BE2C (cell line): ENCODE measurements around the gene SOX13.

Experiments
- DNase-seq: peaks from one replicate; pipeline ENCODE4 v3.0.0-alpha.2; 2020
- H3K27me3 ChIP-seq: fragments of 250-450 bp; sonication (Bioruptor Pico); 2 replicates; pipeline ENCODE4 v1.5.1; 2020; ENCODE audit warnings: mild to moderate bottlenecking
- H3K36me3 ChIP-seq: fragments of 250-450 bp; sonication (Bioruptor Pico); 2 replicates; pipeline ENCODE4 v1.5.1; 2020; ENCODE audit warnings: mild to moderate bottlenecking
- H3K4me1 ChIP-seq: fragments of 250-450 bp; sonication (Bioruptor Pico); 2 replicates; pipeline ENCODE4 v1.5.1; 2020
- H3K4me3 ChIP-seq: 2 replicates; pipeline ENCODE4 v1.5.1; 2011; ENCODE audit warnings: low read depth, low read length
- H3K9me3 ChIP-seq: fragments of 250-450 bp; sonication (Bioruptor Pico); 2 replicates; pipeline ENCODE4 v1.5.1; 2020
- TF ChIP-seq, protein P1 (sequence below): IDR thresholded peaks from 2 replicates; pipeline ENCODE4 v1.5.1; 2012; ENCODE audit warnings: mild to moderate bottlenecking, low read depth, low read length

Gene SOX13

DNA sequence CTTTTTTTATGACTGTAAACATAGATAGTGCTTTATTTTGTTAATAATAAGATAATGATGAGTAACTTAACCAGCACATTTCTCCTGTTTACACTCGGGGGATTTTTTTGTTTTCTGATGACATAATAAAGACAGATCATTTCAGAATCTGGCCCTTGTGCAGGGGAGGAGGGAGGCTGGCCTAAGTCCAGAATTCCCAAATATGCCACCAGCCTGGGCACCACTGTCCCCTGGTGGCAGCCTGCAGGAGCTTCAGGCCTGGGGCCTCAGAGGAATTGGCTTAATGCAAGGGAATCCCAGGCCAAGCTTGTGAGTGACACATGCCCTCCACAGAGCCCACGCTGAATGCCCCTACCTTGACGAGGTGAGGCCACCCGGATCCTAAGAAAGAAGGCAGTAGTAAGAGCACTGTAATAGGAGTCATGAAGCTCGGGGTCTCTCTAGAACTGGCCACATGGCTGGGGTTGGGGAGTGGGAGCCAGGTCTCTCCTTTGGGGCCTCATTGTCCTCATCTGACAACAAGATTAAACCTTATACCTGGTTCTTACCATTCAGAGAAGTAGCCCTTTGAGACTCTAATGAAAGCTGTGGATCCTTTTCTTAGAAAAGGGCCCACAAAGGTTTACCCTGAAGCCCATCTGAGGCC, 54.8 kb downstream of the SOX13 start:
- Histone ChIP-seq H3K36me3 (no peaks in the 10 kb centered on the region), H3K4me3 (no peak overlapping the region)
- TF ChIP-seq, protein P1, sequence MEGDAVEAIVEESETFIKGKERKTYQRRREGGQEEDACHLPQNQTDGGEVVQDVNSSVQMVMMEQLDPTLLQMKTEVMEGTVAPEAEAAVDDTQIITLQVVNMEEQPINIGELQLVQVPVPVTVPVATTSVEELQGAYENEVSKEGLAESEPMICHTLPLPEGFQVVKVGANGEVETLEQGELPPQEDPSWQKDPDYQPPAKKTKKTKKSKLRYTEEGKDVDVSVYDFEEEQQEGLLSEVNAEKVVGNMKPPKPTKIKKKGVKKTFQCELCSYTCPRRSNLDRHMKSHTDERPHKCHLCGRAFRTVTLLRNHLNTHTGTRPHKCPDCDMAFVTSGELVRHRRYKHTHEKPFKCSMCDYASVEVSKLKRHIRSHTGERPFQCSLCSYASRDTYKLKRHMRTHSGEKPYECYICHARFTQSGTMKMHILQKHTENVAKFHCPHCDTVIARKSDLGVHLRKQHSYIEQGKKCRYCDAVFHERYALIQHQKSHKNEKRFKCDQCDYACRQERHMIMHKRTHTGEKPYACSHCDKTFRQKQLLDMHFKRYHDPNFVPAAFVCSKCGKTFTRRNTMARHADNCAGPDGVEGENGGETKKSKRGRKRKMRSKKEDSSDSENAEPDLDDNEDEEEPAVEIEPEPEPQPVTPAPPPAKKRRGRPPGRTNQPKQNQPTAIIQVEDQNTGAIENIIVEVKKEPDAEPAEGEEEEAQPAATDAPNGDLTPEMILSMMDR = peak; percentile 99

DNA sequence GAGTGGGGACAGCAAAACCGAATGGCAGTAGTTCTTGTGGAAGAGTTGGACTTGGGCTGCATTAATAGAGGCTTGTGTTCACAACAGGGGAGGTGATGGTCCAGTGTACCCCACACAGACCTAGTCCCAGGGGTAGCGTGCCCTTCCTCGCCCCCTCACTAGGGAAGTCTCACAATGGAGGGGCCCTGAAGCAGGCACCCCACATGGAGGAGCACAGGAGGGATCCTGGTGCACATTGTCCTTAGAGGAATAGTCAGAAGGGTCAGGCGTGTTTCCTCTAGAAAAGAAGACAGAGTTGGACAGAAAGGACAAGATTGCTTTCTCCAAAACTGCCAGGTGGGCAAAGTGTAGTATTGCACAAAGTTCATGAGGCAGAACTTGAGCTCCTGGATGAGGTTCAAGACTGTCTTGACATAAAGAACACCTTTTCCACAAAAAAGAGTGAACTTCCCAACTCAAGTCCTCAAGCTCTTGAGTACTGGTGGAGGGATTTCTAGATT, 55.6 kb downstream of the SOX13 start:
- no peaks in the 10 kb centered on the region; the same call in 1 of the 2 replicates for H3K27me3 ChIP-seq
- peak overlapping the region; percentile 61 for H3K4me3 ChIP-seq
- H3K9me3 ChIP-seq = no peaks in the 10 kb centered on the region
- peaks cover 15% of the 10 kb centered on the region for H3K4me1 ChIP-seq
- DNase-seq = no peak
- TF ChIP-seq, protein P1 = no peak
- no peaks in the 10 kb centered on the region for H3K36me3 ChIP-seq

More for the DNA sequence above, 54.8 kb downstream of the SOX13 start:
- Histone ChIP-seq H3K27me3 (no peaks in the 10 kb centered on the region; the same call in 1 of the 2 replicates), H3K9me3 (no peaks in the 10 kb centered on the region), H3K4me1 (peaks cover 15% of the 10 kb centered on the region)
- DNase-seq = peak; percentile 81

DNA sequence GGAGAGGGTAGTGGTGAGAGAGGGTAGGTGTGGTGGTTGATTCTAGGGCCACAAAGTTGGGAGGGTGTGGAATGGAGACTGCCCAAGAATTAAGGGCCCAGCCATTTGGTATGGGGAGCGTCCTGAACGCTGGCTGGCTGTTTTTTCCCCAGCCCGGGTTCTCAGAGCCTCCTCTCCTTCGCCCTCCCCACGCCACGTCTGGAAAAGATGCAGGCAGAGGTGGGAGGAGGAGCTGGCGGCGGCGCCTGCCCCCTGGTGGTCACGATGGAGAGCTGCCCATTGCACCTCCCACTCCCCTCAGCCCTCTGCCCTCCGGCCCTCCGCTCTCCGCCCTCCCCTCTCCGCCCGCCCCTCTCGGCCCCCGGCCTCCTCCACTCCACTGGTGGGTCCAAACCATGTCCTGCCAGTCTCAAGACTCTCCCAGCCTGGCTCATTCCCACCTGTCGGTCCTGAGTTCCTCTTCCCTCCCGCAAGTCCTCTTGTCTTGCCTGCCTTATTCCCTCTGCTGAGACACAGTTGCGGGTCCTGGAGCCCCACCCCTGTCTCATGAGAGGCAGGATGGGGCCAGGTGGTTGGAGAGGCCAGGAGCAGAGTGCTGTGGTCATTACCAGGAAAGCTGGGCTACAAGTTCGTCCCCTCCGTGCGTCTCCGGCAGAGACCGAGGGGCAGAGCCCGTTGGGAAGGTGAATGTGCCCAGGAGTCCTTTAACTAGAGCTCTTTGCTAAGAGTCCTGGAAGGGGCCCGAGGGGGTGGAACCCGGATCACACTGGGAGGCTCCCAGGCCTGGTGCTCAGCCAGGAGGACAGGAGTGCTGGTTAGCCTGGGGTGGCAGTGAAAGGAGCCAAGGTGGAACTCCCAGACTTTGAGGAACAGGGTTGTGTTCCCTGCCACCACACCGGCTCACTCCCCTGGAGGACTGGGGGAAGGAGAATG, 56.3 kb downstream of the SOX13 start:
- TF ChIP-seq, protein P1 = peak; percentile 82
- Histone ChIP-seq H3K4me3 (peak overlapping the region; percentile 61), H3K27me3 (no peaks in the 10 kb centered on the region; the same call in 1 of the 2 replicates), H3K36me3 (no peaks in the 10 kb centered on the region), H3K4me1 (peaks cover 15% of the 10 kb centered on the region), H3K9me3 (no peaks in the 10 kb centered on the region)
- peak; percentile 82 for DNase-seq

DNA sequence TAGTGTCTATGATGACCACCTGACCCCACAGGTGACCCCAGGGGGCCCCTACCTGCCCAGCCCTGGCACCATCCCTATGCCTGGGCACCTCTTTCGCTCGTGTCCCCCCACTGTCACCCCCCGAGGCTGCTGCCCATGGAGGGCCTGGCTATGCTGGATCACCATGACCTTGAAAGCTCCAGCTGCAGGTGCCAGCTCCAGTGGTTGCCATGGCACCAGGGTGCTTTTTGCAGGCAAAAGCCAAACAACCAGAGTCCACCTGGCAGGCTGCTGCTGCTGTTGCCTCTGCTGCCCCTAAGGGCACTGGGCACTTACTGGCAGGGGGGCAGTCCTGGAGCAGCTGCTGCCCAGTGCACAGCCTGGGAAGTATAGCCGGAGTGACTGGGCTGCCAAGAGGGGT, 57.3 kb downstream of the SOX13 start:
- Histone ChIP-seq H3K4me1 (peaks cover 15% of the 10 kb centered on the region), H3K27me3 (no peaks in the 10 kb centered on the region; the same call in 1 of the 2 replicates), H3K9me3 (no peaks in the 10 kb centered on the region), H3K4me3 (no peak overlapping the region), H3K36me3 (no peaks in the 10 kb centered on the region)
- DNase-seq = peak; percentile 51
- TF ChIP-seq, protein P1 = no peak

DNA sequence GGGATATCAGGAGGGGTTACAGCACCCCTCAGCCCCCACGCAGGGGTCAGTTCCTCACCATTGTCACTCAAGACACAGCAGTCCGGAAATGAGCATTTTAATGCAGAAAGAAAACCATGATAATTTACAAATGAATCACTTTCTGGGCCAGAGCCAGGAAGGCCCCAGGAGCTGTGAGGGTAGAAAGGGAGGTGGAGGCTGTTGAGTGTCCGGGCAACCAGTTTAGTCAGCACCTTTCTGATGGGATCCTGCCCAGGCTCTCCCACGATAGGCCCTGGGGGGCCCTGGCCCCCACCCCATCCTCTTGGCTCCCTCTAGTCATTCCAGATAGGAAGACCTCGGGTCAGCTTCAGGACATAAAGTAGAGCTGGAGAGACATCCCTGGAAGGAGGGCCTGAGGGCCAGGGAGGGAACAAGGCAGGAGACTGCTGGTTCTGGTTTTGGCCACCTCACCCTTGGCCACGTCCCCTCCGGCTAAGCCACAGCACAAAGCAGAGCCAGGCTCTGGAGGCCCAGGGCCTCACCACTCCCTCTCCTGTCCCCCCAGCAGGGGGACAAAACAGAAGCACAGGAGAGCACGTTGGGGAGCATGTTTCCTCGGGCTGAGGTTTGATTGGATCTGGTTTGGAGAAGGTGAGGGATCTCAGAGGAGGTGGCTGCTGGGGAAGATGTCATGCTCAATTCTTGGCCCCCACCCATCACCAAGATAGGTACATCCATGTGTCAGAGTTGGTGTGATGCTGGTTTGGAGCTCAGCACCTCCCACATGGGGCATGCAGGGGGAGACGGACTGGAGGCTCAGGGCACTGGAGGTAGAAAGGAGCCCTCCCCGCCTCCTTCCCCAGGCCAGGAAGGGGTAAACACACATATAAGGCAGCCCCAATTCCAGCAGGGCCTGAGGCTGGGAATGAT, 58.3 kb downstream of the SOX13 start:
- peaks cover 15% of the 10 kb centered on the region for H3K4me1 ChIP-seq
- H3K9me3 ChIP-seq = no peaks in the 10 kb centered on the region
- H3K4me3 ChIP-seq = no peak overlapping the region
- H3K27me3 ChIP-seq = no peaks in the 10 kb centered on the region; the same call in 1 of the 2 replicates
- TF ChIP-seq, protein P1 = peak; percentile 24
- no peak for DNase-seq
- H3K36me3 ChIP-seq = no peaks in the 10 kb centered on the region
